H9 (cell line): Measurements from ENCODE around the gene FREM1. TPM values are rescaled to one million over a fixed set of nuclear protein-coding genes. Genes with fewer than 3 reads are reported as not detected.

Experiments
- DNase-seq: peaks from one replicate; pipeline ENCODE4 v3.0.0-alpha.2; 2017
- H2AFZ ChIP-seq: one replicate; pipeline ENCODE4 v1.6.1; 2013; ENCODE audit warnings: mild to moderate bottlenecking, low read length, control low read depth, moderate library complexity
- H2AK5ac ChIP-seq: 2 replicates; pipeline ENCODE4 v1.6.1; 2013; ENCODE audit warnings: low read length, control low read depth, mixed read lengths; ENCODE audit not compliant: insufficient read length
- H2BK120ac ChIP-seq: one replicate; pipeline ENCODE4 v1.6.1; 2013; ENCODE audit warnings: low read depth, mild to moderate bottlenecking, low read length, control low read depth, inconsistent platforms; ENCODE audit not compliant: poor library complexity, severe bottlenecking
- H2BK12ac ChIP-seq: 2 replicates; pipeline ENCODE4 v1.6.1; 2013; ENCODE audit warnings: low read length, control low read depth, mixed read lengths, low read depth; ENCODE audit not compliant: insufficient read length
- H2BK15ac ChIP-seq: 2 replicates; pipeline ENCODE4 v1.6.1; 2013; ENCODE audit warnings: low read depth, low read length, control low read depth
- H2BK20ac ChIP-seq: one replicate; pipeline ENCODE4 v1.6.1; 2013; ENCODE audit warnings: low read depth, mild to moderate bottlenecking, low read length, control low read depth, inconsistent platforms; ENCODE audit not compliant: poor library complexity, severe bottlenecking
- H2BK5ac ChIP-seq: 2 replicates; pipeline ENCODE4 v1.6.1; 2013; ENCODE audit warnings: low read length, control low read depth, mixed read lengths; ENCODE audit not compliant: insufficient read length
- H3K14ac ChIP-seq: 2 replicates; pipeline ENCODE4 v1.6.1; 2013; ENCODE audit warnings: low read length, control low read depth; ENCODE audit not compliant: insufficient read depth
- H3K18ac ChIP-seq: 2 replicates; pipeline ENCODE4 v1.6.1; 2013; ENCODE audit warnings: low read depth, mild to moderate bottlenecking, mixed read lengths, low read length, control low read depth; ENCODE audit not compliant: insufficient read length
- H3K23ac ChIP-seq: 2 replicates; pipeline ENCODE4 v1.6.1; 2013; ENCODE audit warnings: low read length, control low read depth, mixed read lengths, low read depth; ENCODE audit not compliant: insufficient read length
- H3K23me2 ChIP-seq: 2 replicates; pipeline ENCODE4 v1.6.1; 2013; ENCODE audit warnings: low read depth, mild to moderate bottlenecking, mixed read lengths, low read length, control low read depth; ENCODE audit not compliant: insufficient read length, poor library complexity, severe bottlenecking
- H3K27ac ChIP-seq: 2 replicates; pipeline ENCODE4 v1.5.1; 2013; ENCODE audit warnings: low read length, control low read depth, mixed read lengths, low read depth; ENCODE audit not compliant: insufficient read length
- H3K27me3 ChIP-seq: 2 replicates; pipeline ENCODE4 v1.6.1; 2013; ENCODE audit warnings: low read length, control low read depth, inconsistent platforms; ENCODE audit not compliant: insufficient read depth
- H3K4ac ChIP-seq: 2 replicates; pipeline ENCODE4 v1.6.1; 2013; ENCODE audit warnings: low read depth, mild to moderate bottlenecking, control low read depth, inconsistent platforms, low read length, moderate library complexity
- H3K4me1 ChIP-seq: 2 replicates; pipeline ENCODE4 v1.6.1; 2013; ENCODE audit warnings: low read length, control low read depth, inconsistent platforms; ENCODE audit not compliant: insufficient read depth
- H3K4me2 ChIP-seq: 2 replicates; pipeline ENCODE4 v1.6.1; 2013; ENCODE audit warnings: low read length, control low read depth, mixed read lengths; ENCODE audit not compliant: insufficient read length, insufficient read depth
- H3K56ac ChIP-seq: 2 replicates; pipeline ENCODE4 v1.6.1; 2013; ENCODE audit warnings: low read depth, mild to moderate bottlenecking, mixed read lengths, low read length, control low read depth; ENCODE audit not compliant: insufficient read length
- H3K79me1 ChIP-seq: 2 replicates; pipeline ENCODE4 v1.6.1; 2013; ENCODE audit warnings: low read depth, mild to moderate bottlenecking, moderate library complexity, low read length, control low read depth, inconsistent platforms; ENCODE audit not compliant: insufficient read depth, poor library complexity, severe bottlenecking
- H3K79me2 ChIP-seq: 2 replicates; pipeline ENCODE4 v1.6.1; 2013; ENCODE audit warnings: low read length, control low read depth, inconsistent platforms; ENCODE audit not compliant: insufficient read depth
- H3K9ac ChIP-seq: 2 replicates; pipeline ENCODE4 v1.6.1; 2013; ENCODE audit warnings: low read length, control low read depth, mixed read lengths; ENCODE audit not compliant: insufficient read length; ENCODE audit errors: extremely low read depth
- H3K9me3 ChIP-seq: one replicate; pipeline ENCODE4 v1.6.1; 2013; ENCODE audit warnings: low read depth, low read length, inconsistent platforms; ENCODE audit not compliant: control insufficient read depth
- H3T11ph ChIP-seq: one replicate; pipeline ENCODE4 v1.6.1; 2013; ENCODE audit warnings: mild to moderate bottlenecking, low read length, control low read depth, inconsistent platforms
- H4K20me1 ChIP-seq: one replicate; pipeline ENCODE4 v1.6.1; 2013; ENCODE audit not compliant: control insufficient read depth, insufficient read length, insufficient read depth
- H4K5ac ChIP-seq: 2 replicates; pipeline ENCODE4 v1.6.1; 2013; ENCODE audit warnings: low read depth, mild to moderate bottlenecking, mixed read lengths, low read length, control low read depth; ENCODE audit not compliant: insufficient read length
- H4K8ac ChIP-seq: replicated peaks from 2 replicates; pipeline ENCODE4 v1.6.1; 2013; ENCODE audit warnings: low read length, control low read depth, mixed read lengths, low read depth; ENCODE audit not compliant: insufficient read length
- H4K91ac ChIP-seq: 2 replicates; pipeline ENCODE4 v1.6.1; 2013; ENCODE audit warnings: low read depth, mild to moderate bottlenecking, moderate library complexity, mixed read lengths, low read length, control low read depth; ENCODE audit not compliant: insufficient read length
- H3K27ac Mint-ChIP-seq, 3 experiments: 2 replicates in 2 of 3; 3 replicates in 1 of 3; pipeline ENCODE4 v1.8.0; 2020 to 2021; ENCODE audit warnings: mixed read lengths in 3 of 3, mild to moderate bottlenecking in 1 of 3, moderate library complexity in 1 of 3
- H3K27me3 Mint-ChIP-seq: 2 replicates; pipeline ENCODE4 v1.8.0; 2021; ENCODE audit warnings: low read depth, mild to moderate bottlenecking, moderate library complexity, mixed read lengths
- H3K36me3 Mint-ChIP-seq, 3 experiments: 2 replicates in 2 of 3; 3 replicates in 1 of 3; pipeline ENCODE4 v1.8.0; 2020 to 2021; ENCODE audit warnings: low read depth in 3 of 3, mixed read lengths in 3 of 3; ENCODE audit not compliant: insufficient read depth in 1 of 3
- H3K4me1 Mint-ChIP-seq, 2 experiments: 2 replicates each; pipeline ENCODE4 v1.8.0; 2020; ENCODE audit warnings: mixed read lengths in 2 of 2
- H3K4me3 Mint-ChIP-seq, 2 experiments: 2 replicates in 1 of 2; 3 replicates in 1 of 2; pipeline ENCODE4 v1.8.0; 2020 to 2021; ENCODE audit warnings: mild to moderate bottlenecking in 2 of 2, mixed read lengths in 2 of 2, moderate library complexity in 1 of 2
- H3K9me3 Mint-ChIP-seq, 2 experiments: 2 replicates in 1 of 2; 3 replicates in 1 of 2; pipeline ENCODE4 v1.8.0; 2020; ENCODE audit warnings: mild to moderate bottlenecking in 2 of 2, mixed read lengths in 2 of 2, moderate library complexity in 1 of 2
- CTCF ChIP-seq: fragments of 200-600 bp; sonication (generic); conservative IDR thresholded peaks from 3 replicates; pipeline ENCODE4 v1.8.0; 2021; ENCODE audit warnings: antibody characterized with exemption, mild to moderate bottlenecking
- total RNA-seq: library from RNA; stranded (reverse); gene quantifications from 2 replicates; pipeline ENCODE4 v1.2.1, GENCODE V29; 2021

Gene FREM1
- total RNA-seq, 1 experiment from 2014 or later, result 0.44 TPM

GRCh38 chr9:14870090-14870489, 40.1 kb downstream of the FREM1 start:
- H2AK5ac ChIP-seq, result no peak overlapping the region
- H3K4me1 Mint-ChIP-seq, result peaks cover 2 to 9% of the 10 kb centered on the region in 2 experiments; a peak in 2 of 4 replicates
- H2BK15ac ChIP-seq, result no peak overlapping the region
- H3K23ac ChIP-seq, result no peak overlapping the region
- H3K79me1 ChIP-seq, result no peaks in the 10 kb centered on the region
- no peak overlapping the region for H4K8ac ChIP-seq
- H3K4me1 ChIP-seq, result no peaks in the 10 kb centered on the region
- no peak overlapping the region for H4K91ac ChIP-seq
- no peak for DNase-seq
- H3K56ac ChIP-seq, result no peak overlapping the region
- no peaks in the 10 kb centered on the region for H3K9me3 ChIP-seq
- peaks cover 7 to 10% of the 10 kb centered on the region in 2 experiments; a peak in 4 of 5 replicates for H3K9me3 Mint-ChIP-seq
- H3K27me3 ChIP-seq, result no peaks in the 10 kb centered on the region
- H3K14ac ChIP-seq, result no peak overlapping the region
- peaks cover 0 to 2% (median 2%) of the 10 kb centered on the region in 3 experiments; a peak in 5 of 7 replicates for H3K36me3 Mint-ChIP-seq
- no peak overlapping the region for H3K9ac ChIP-seq
- no peak overlapping the region for H2AFZ ChIP-seq
- H2BK20ac ChIP-seq, result no peak overlapping the region
- no peak overlapping the region for H3K27ac ChIP-seq
- no peaks in the 10 kb centered on the region for H4K20me1 ChIP-seq
- no peak for TF ChIP-seq CTCF
- no peak overlapping the region for H3K4me2 ChIP-seq
- no peaks in the 10 kb centered on the region for H3K27me3 Mint-ChIP-seq
- H4K5ac ChIP-seq, result no peak overlapping the region
- H3K18ac ChIP-seq, result no peak overlapping the region
- H2BK5ac ChIP-seq, result no peak overlapping the region
- H3K27ac Mint-ChIP-seq, result no peak overlapping the region
- no peak overlapping the region for H2BK120ac ChIP-seq
- no peak overlapping the region for H3K4me3 Mint-ChIP-seq
- no peak overlapping the region for H3T11ph ChIP-seq
- no peak overlapping the region for H2BK12ac ChIP-seq
- H3K79me2 ChIP-seq, result no peaks in the 10 kb centered on the region
- no peaks in the 10 kb centered on the region for H3K23me2 ChIP-seq
- H3K4ac ChIP-seq, result no peak overlapping the region
